ENCODE results near the gene PTPN11. TPM values are rescaled to one million over a fixed set of nuclear protein-coding genes. Genes with fewer than 3 reads are reported as not detected.
"Not testable (repeated sequence)": the region's sequence is repeated elsewhere in the genome, so short reads cannot be mapped to it uniquely, and the experiment has no call there.

PTPN11 gene
- total RNA-seq, 1 experiment from 2014 or later: 53.4 TPM

DNA sequence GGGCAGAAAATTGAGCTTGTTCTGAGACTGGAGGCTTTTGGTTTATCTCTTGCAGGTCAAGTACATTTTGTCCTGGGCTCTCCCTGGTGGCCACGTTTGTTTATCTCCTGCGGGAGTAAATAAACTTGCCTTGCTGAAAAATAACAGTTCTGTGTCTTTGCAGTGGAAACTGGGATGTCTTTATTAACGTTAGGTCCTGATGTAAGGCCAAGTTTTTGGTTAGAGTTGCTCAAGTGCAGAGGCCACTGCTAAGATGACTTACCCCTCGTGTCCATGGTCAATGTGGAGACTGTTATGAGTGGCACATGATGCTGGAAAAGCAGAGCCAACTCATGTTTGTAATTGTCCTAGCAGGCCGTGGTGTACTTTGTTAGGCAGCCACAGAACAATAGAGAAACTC lies 3.8 kb downstream of the PTPN11 start:
- Histone ChIP-seq H3K27me3 (ENCODE audit: control insufficient read depth, insufficient read depth, low read length) (no peaks in the 10 kb centered on the region), H3K4me3 (ENCODE audit: insufficient read depth, low read depth, low read length) (no peak overlapping the region), H3K36me3 (replicated peaks; ENCODE audit: control insufficient read depth, insufficient read depth, low read length) (no peaks in the 10 kb centered on the region)
- no peak for DNase-seq

DNA sequence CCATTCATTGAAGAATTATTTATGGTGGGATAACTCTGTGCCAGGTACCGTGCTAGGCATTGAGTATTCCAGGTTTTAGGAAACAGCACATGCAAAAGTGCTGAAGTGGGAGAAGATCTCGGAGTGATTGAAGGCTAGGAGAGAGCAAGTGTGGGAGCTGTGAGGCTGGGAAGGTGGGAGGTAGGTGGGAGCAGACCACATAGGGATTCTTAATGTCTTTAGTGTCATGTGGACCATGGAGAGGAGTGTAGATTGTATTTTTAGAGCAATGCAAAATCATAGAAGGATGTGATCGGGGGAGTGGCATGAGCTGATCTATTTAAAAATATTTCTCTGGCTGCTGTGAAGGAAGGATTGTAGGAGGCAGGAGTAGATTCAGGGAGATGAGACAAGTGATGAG lies 5.4 kb downstream of the PTPN11 start:
- no peaks in the 10 kb centered on the region for H3K36me3 ChIP-seq (replicated peaks; ENCODE audit: control insufficient read depth, insufficient read depth, low read length)
- no peak overlapping the region for H3K4me3 ChIP-seq (ENCODE audit: insufficient read depth, low read depth, low read length)
- DNase-seq: no peak
- no peaks in the 10 kb centered on the region for H3K27me3 ChIP-seq (ENCODE audit: control insufficient read depth, insufficient read depth, low read length)

DNA sequence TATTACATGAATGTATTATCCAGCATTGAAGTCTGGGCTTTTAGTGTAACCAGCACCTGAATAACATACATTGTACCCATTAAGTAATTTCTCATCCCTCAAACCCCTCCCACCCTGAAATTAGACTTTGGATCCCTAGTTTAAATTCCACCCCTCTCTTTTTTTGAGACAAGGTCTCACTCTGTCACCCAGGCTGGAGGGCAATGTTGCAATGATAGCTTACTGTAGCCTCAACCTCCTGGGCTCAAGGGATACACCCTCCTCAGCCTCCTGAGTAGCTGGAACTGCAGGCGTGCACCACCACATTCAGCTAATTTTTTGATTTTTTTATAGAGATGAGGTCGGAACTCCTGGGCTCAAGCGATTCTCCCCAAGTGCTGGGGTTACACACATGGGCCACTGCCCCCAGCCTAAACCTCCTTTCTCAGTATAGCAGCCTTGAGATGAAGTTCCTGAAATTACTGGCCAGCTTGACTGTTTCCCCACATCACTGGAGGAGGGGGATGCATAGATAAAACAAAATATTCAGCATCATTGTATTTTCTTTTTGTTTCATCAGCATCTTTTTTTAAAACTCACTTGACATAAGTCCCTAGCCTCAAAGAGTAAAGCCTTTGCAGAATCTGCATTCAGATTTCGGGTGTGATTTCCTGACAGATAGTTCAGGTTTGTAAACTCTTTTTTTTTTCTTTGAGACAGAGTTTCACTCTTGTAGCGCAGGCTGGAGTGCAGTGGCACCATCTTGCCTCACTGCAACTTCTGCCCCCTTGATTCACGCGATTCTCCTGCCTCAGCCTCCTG lies 7.0 kb downstream of the PTPN11 start:
- H3K27me3 ChIP-seq (ENCODE audit: control insufficient read depth, insufficient read depth, low read length): no peaks in the 10 kb centered on the region
- DNase-seq: no peak
- H3K36me3 ChIP-seq (replicated peaks; ENCODE audit: control insufficient read depth, insufficient read depth, low read length): no peaks in the 10 kb centered on the region
- H3K4me3 ChIP-seq (ENCODE audit: insufficient read depth, low read depth, low read length): no peak overlapping the region

DNA sequence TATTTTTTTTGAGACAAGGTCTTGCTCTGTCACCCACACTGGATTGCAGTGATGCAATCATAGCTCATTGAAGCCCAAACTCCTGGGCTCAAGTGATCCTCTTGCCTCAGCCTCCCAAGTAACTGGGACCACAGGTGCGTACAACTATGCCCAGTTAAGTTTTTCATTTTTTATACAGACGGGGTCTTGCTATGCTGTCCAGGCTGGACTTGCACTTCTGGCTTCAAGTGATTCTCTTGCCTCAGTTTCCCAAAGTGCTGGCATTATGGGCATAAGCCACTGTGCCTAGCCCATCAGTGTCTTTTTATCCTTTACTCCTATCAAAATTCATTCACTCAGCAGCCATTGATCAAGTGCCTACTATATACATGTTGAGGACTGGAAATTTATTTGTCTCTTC lies 9.0 kb downstream of the PTPN11 start:
- no peak for DNase-seq
- no peaks in the 10 kb centered on the region for H3K27me3 ChIP-seq (ENCODE audit: control insufficient read depth, insufficient read depth, low read length)
- H3K4me3 ChIP-seq (ENCODE audit: insufficient read depth, low read depth, low read length): no peak overlapping the region
- no peaks in the 10 kb centered on the region for H3K36me3 ChIP-seq (replicated peaks; ENCODE audit: control insufficient read depth, insufficient read depth, low read length)

DNA sequence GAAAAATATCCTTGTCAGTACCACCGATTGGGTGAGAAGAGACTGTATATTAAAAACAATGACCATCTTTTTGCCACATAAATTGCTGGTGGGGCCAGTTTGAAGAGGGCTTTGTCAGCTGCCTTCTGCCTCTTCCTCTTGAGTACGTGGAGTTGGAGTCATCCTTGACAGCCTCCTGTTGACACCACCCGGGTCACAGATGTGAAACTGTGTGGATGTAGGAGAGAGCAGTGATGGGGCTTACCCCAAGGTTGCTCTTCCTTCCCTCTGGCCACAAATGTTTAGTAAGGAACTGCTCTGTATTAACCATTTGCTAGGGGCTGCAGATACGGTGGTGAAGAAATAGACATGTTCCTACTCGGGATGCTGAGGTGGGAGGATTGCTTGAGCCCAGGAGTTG lies 12.2 kb downstream of the PTPN11 start:
- no peaks in the 10 kb centered on the region for H3K36me3 ChIP-seq (replicated peaks; ENCODE audit: control insufficient read depth, insufficient read depth, low read length)
- no peak for DNase-seq
- no peak overlapping the region for H3K4me3 ChIP-seq (ENCODE audit: insufficient read depth, low read depth, low read length)
- no peaks in the 10 kb centered on the region for H3K27me3 ChIP-seq (ENCODE audit: control insufficient read depth, insufficient read depth, low read length)

DNA sequence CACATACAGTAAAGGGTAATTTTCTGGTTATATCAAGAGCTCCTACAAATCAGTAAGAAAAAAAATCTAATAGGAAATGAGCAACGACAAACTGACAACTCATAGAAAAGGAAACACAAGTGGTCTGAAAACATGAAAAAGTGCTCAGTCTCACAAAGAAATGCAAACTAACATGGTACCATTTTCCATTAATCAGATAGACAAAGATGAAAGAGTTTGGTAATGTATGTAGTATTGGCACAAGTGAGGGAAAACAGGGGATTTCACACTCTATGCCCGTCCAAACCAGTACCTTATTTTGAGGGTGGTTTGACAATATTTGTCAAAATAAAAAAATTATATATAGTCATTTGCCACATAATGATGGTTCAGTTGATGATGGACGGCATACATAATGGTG lies 13.2 kb downstream of the PTPN11 start:
- no peak for DNase-seq
- no peak overlapping the region for H3K4me3 ChIP-seq (ENCODE audit: insufficient read depth, low read depth, low read length)
- no peaks in the 10 kb centered on the region for H3K36me3 ChIP-seq (replicated peaks; ENCODE audit: control insufficient read depth, insufficient read depth, low read length)
- H3K27me3 ChIP-seq (ENCODE audit: control insufficient read depth, insufficient read depth, low read length): no peaks in the 10 kb centered on the region

DNA sequence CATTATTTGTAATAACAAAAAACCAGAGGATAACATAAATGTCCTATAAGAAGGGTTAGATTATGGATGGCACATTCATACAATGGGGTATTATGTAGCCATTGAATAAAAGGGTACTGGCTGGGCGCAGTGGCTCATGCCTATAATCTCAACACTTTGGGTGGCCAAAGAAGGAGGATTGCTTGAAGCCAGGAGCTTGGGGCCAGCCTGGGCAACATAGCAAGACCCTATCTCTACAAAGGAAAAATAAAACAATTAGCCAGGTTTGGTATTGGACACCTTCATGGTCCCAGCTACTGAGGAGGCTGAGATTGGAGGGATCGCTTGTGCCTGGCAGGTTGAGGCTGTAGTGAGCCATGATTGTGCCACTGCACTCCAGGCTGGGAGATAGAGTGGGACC lies 14.8 kb downstream of the PTPN11 start:
- H3K27me3 ChIP-seq (ENCODE audit: control insufficient read depth, insufficient read depth, low read length): no peaks in the 10 kb centered on the region

DNA sequence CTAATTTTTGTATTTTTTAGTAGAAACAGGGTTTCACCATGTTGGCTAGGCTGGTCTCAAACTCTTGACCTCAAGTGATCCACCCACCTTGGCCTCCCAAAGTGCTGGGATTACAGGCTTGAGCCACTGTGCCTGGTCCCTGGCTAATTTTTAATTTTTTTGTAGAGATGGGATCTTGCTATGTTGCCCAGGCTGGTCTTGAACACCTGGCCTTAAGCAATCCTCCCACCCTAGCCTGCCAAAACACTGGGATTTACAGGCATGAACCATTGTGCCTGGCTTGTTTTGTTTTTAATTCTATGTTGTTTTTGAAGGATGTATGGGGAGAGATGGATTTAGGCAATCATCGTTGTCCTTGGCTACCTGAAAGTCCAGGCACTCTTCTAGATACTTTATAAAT lies 19.9 kb downstream of the PTPN11 start:
- not testable (repeated sequence) for DNase-seq; H3K4me3 ChIP-seq (ENCODE audit: insufficient read depth, low read depth, low read length); H3K27me3 ChIP-seq (ENCODE audit: control insufficient read depth, insufficient read depth, low read length); H3K36me3 ChIP-seq (replicated peaks; ENCODE audit: control insufficient read depth, insufficient read depth, low read length)

More for the DNA sequence above, 14.8 kb downstream of the PTPN11 start:
- H3K4me3 ChIP-seq (ENCODE audit: insufficient read depth, low read depth, low read length): no peak overlapping the region
- no peaks in the 10 kb centered on the region for H3K36me3 ChIP-seq (replicated peaks; ENCODE audit: control insufficient read depth, insufficient read depth, low read length)
- DNase-seq: no peak

DNA sequence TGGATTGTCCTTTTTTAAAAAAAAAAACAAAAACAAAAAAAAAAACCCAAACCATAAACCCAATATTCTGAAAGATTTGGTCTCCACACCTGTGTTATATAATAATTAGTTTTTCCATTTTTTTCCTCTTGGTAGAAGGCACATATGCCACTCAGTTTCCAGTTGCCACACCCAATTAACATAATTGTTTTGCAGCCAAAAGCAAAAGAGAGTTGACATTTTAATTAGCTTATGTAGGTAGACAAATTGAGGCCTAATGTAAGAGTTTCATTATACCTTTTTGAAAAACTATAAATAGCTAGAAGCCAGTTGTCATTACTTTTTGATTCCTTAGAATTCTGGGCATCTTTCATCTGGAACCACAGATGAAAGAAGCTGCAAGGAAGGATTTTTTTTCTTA lies 21.0 kb downstream of the PTPN11 start:
- H3K4me3 ChIP-seq (ENCODE audit: insufficient read depth, low read depth, low read length): no peak overlapping the region
- DNase-seq: no peak
- H3K27me3 ChIP-seq (ENCODE audit: control insufficient read depth, insufficient read depth, low read length): no peaks in the 10 kb centered on the region
- H3K36me3 ChIP-seq (replicated peaks; ENCODE audit: control insufficient read depth, insufficient read depth, low read length): no peaks in the 10 kb centered on the region

DNA sequence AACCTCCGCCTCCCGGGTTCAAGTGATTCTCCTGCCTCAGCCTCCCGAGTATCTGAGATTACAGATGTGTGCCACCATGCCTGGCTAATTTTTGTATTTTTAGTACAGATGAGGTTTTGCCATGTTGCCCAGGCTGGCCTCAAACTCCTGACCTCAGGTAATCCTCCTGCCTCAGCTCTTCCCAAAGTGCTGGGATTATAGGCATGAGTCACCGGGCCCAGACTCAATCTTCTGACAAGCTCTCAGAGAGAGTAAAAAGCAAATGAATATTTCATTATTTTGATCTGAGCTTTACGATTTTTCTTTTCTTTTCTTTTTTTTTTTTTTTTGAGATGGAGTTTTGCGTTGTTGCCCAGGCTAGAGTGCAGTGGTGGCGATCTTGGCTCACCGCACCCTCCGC lies 21.9 kb downstream of the PTPN11 start:
- H3K36me3 ChIP-seq (replicated peaks; ENCODE audit: control insufficient read depth, insufficient read depth, low read length): not testable (repeated sequence)

DNA sequence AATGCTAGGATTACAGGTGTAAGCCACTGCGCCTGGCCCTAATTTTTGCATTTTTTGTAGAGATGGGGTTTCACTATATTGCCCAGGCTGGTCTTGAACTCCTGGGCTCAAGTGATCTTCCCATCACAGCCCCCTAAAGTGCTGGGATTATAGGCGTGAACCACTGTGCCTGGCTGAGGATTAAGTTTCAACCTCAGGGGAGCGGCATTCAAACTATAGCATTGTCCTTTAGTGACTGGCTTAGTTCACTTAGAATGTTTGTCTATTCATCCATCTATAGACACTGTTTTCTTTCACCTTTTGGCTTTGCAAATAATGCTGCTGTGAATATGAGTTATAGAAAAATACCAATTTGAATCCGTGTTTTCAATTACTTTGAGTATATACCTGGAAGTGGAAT lies 25.2 kb downstream of the PTPN11 start:
- H3K27me3 ChIP-seq (ENCODE audit: control insufficient read depth, insufficient read depth, low read length): no peaks in the 10 kb centered on the region
- DNase-seq: no peak
- no peak overlapping the region for H3K4me3 ChIP-seq (ENCODE audit: insufficient read depth, low read depth, low read length)
- H3K36me3 ChIP-seq (replicated peaks; ENCODE audit: control insufficient read depth, insufficient read depth, low read length): peaks cover 3% of the 10 kb centered on the region

More for the DNA sequence above, 21.9 kb downstream of the PTPN11 start:
- not testable (repeated sequence) for DNase-seq; H3K4me3 ChIP-seq (ENCODE audit: insufficient read depth, low read depth, low read length); H3K27me3 ChIP-seq (ENCODE audit: control insufficient read depth, insufficient read depth, low read length)

DNA sequence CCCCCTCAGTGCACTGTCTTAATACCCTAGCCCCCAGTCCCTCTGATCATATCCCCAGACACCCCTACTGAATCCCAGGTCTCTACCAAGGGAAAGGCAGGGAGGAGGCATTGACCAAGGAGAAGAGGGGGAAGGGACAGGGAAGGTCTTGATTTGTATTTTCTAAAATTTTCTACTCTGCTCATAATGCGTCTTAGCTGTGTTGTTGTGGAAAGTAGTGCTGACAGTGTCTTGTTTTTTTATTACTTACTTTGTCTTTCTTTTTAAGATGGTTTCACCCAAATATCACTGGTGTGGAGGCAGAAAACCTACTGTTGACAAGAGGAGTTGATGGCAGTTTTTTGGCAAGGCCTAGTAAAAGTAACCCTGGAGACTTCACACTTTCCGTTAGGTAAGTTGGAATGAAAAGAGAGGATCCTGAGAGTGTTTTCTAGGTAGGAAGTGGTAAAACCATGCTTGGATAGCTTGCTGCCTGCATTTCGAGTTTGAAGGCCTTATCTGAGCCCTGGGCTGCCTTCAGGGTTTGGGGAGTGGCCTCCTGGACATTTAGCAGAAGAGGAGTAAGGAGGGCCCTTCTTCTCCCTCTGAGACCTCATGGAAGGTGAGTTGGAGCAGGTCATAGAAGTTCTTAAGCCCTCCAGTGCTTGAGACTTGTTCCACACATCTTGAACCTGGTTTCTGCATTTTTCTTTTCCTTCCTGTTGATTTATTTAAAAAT lies 27.4 kb downstream of the PTPN11 start:
- Histone ChIP-seq H3K36me3 (replicated peaks; ENCODE audit: control insufficient read depth, insufficient read depth, low read length) (peaks cover 5% of the 10 kb centered on the region), H3K4me3 (ENCODE audit: insufficient read depth, low read depth, low read length) (no peak overlapping the region)

DNA sequence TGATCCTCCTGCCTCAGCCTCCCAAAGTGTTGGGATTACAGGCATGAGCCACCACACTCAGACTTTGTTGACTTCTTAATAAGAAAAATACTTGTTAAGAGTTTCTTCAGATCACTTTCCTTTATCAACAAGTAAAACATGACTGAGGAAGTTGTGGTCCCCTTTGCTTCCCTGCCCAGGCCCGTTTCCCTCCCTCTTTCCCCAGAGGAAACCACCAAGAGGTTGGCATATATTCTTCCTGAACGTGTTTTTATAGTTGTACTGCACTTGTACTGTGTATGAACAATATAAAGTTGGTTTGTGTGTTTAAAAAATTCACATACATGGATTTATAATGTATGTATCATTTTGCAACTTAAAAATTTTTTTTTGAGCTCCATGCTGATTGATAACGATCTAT lies 28.4 kb downstream of the PTPN11 start:
- H3K4me3 ChIP-seq (ENCODE audit: insufficient read depth, low read depth, low read length): no peak overlapping the region
- peaks cover 5% of the 10 kb centered on the region for H3K36me3 ChIP-seq (replicated peaks; ENCODE audit: control insufficient read depth, insufficient read depth, low read length)
- no peak for DNase-seq
- H3K27me3 ChIP-seq (ENCODE audit: control insufficient read depth, insufficient read depth, low read length): no peaks in the 10 kb centered on the region

More for the DNA sequence above, 27.4 kb downstream of the PTPN11 start:
- DNase-seq: no peak
- H3K27me3 ChIP-seq (ENCODE audit: control insufficient read depth, insufficient read depth, low read length): no peaks in the 10 kb centered on the region

DNA sequence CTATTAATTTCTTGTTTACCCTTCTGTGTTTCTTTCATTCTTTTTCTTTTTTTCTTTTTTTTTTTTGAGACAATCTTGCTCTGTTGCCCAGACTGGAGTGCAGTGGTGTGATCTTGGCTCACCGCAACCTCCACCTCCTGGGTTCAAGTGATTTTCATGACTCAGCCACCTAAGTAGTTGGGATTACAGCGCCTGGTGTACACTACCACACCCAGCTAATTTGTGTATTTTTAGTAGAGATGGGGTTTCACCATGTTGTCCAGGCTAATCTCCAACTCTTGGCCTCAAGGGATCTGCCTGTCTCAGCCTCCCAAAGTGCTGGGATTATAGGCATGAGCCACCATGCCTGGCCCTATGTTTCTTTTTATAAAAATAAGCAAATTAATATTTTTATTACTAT lies 29.4 kb downstream of the PTPN11 start:
- not testable (repeated sequence) for H3K4me3 ChIP-seq (ENCODE audit: insufficient read depth, low read depth, low read length); H3K27me3 ChIP-seq (ENCODE audit: control insufficient read depth, insufficient read depth, low read length); DNase-seq; H3K36me3 ChIP-seq (replicated peaks; ENCODE audit: control insufficient read depth, insufficient read depth, low read length)

DNA sequence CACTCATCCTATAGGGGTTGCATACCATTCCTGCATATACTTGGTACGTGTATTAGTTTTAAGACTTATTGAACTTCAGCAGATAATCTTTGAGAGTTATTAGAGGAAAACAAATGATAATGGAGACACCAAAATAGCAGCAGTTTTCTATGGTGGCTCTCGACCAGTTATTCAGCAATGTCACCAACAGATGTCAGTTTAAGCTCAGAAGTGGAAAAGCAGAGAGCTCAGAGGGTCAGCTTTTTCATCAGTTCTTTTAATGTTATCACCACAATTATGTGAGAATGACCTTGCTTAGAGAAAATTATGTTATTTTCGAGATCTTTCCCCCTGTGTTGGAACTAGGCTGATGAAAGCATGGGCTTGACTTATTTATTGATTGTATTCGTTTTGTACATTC lies 32.0 kb downstream of the PTPN11 start:
- H3K27me3 ChIP-seq (ENCODE audit: control insufficient read depth, insufficient read depth, low read length): no peaks in the 10 kb centered on the region
- peaks cover 10% of the 10 kb centered on the region for H3K36me3 ChIP-seq (replicated peaks; ENCODE audit: control insufficient read depth, insufficient read depth, low read length)
- H3K4me3 ChIP-seq (ENCODE audit: insufficient read depth, low read depth, low read length): no peak overlapping the region
- no peak for DNase-seq
